SKM-1 treated with dmso at 0.1 percent for 144 hours (cell line): ENCODE measurements around the gene RECQL.
"Not testable (repeated sequence)": the region's sequence is repeated elsewhere in the genome, so short reads cannot be mapped to it uniquely, and the experiment has no call there.

Experiments used
- DNase-seq: peaks from one replicate; lab custom pipeline; 2025; ENCODE audit not compliant: unreplicated experiment; lab: John Stamatoyannopoulos, UW

Gene RECQL

DNA sequence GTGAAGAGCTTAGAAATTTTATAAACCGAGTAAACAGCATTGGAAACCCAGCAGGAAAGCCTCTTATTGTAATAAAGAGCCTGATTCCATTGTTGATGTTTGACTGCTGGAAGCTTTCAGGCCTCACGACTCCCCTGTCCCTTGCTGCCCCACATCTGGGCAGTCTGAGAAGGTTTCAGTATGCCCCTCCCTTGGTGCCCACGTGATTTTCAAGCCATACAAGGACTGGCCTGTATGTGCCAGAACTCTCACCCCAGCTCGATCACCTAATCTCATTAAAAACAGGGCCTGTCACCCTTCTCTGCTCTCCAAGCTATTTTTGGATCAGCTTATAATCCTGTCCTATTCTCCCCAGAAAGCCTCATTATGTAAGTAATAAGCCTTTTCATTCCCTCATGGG, 71.4 kb downstream of the RECQL start:
- no peak for DNase-seq

GRCh38 chr12:21428241-21428640, 73.2 kb downstream of the RECQL start:
- DNase-seq = no peak

DNA sequence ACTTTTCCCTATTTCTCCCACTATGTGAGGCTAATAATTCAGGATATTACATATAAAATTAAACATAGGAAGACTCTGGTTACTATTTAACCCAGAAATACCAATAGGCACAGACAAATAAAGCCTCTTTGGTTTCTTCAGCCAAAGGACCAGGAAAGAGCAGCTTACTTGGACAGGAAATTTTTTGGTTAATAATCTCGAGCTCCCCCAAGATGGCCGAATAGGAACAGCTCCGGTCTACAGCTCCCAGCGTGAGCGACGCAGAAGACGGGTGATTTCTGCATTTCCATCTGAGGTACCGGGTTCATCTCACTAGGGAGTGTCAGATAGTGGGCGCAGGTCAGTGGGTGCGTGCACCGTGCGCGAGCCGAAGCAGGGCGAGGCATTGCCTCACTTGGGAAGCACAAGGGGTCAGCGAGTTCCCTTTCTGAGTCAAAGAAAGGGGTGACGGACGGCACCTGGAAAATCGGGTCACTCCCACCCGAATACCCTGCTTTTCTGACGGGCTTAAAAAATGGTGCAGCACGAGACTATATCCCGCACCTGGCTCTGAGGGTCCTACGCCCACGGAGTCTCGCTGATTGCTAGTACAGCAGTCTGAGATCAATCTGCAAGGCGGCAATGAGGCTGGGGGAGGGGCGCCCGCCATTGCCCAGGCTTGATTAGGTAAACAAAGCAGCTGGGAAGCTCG, 82.3 kb downstream of the RECQL start:
- not testable (repeated sequence) for DNase-seq
